Activated naive CD8-positive, alpha-beta T cell treated with anti-CD3 and anti-CD28 coated beads, Interleukin-2, amount 50 U/mL, for 24 hours (primary cell): ENCODE results near the gene OST4.
A peak's percentile ranks its signal among the peaks of the same experiment; 100 is the strongest.
"Not testable (repeated sequence)": the region's sequence is repeated elsewhere in the genome, so short reads cannot be mapped to it uniquely, and the experiment has no call there.

Experiments
- ATAC-seq: fragments of 150-1000 bp; cut with Tn5 transposase; one replicate; pipeline ENCODE4 v1.10.0; 2021
- DNase-seq: peaks from one replicate; pipeline ENCODE4 v3.0.0; 2021
- H3K27ac Mint-ChIP-seq: one replicate; pipeline ENCODE4 v1.8.0; 2021; ENCODE audit warnings: mild to moderate bottlenecking, mixed read lengths
- H3K27me3 Mint-ChIP-seq: one replicate; pipeline ENCODE4 v1.8.0; 2021; ENCODE audit warnings: mixed read lengths
- H3K36me3 Mint-ChIP-seq: one replicate; pipeline ENCODE4 v1.8.0; 2021; ENCODE audit warnings: low read depth, mixed read lengths
- H3K4me1 Mint-ChIP-seq: one replicate; pipeline ENCODE4 v1.8.0; 2021; ENCODE audit warnings: mixed read lengths
- H3K4me3 Mint-ChIP-seq: one replicate; pipeline ENCODE4 v1.8.0; 2021; ENCODE audit warnings: mild to moderate bottlenecking, moderate library complexity, mixed read lengths
- H3K9me3 Mint-ChIP-seq: one replicate; pipeline ENCODE4 v1.8.0; 2021; ENCODE audit warnings: mixed read lengths

OST4 gene

DNA sequence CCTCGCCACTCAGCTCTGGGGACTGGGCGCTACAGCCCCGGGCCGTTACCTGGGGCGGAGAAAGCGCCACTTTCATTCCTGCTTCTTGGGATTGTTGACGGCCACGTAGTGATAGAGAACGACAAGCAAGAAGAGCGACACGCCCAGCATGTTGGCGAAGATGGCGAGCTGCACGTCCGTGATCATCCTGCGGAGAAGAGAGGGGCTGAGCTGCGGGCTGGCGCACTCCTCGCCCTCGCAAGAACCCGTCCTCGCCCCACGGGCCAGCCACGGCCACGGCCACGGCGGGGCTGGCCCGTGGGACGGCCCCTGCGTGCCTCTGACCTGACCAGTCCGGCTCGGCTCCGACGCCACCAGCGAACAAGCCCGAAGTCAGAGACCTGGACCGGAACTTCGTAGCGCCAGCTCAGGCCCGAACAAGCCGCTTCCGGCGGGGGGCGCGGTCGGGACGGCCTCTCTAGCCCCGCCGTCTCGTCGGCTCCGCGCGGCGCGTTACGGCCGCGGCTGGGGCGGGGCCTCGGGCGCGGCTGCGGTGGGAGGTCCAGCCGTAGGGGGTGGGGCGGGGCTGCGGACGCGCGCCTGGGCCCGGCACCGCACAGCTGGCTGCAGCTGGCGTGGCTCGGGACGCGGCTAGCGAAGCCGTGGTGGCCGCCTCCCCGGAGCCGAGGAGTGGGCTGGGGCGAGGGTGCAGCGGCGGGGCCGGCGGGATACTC lies at the start of gene OST4:
Gene OST4, minus strand, starts transcription at position 378 of the 713 bp plus-strand sequence.
- ATAC-seq: peak; percentile 93
- Mint-ChIP-seq H3K27me3 (no peaks in the 10 kb centered on the region), H3K4me1 (peaks cover 67% of the 10 kb centered on the region), H3K4me3 (peak within 1 kb of the TSS; percentile 97), H3K27ac (peak within 1 kb of the TSS; percentile 92), H3K9me3 (no peaks in the 10 kb centered on the region), H3K36me3 (peaks cover 26% of the 10 kb centered on the region)
- peak; percentile 92 for DNase-seq

DNA sequence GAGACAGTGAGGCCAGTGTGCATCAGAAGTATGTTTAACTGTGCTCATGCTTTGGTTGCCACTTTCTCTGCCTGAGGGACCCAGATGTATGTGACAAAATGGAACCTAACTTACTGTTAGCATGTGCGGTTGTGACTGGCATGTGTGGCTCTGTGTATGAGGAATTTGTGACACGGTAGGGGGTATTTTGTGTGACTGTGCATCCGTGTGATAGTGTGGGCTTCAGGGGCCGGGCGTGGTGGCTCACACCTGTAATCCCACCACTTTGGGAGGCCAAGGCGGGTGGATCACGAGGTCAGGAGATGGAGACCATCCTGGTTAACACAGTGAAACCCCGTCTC lies 47.8 kb upstream of the OST4 start:
- Mint-ChIP-seq H3K4me1 (peaks cover 18% of the 10 kb centered on the region), H3K27me3 (peaks cover 40% of the 10 kb centered on the region), H3K27ac (peak overlapping the region; percentile 71), H3K4me3 (peak overlapping the region; percentile 72)
- not testable (repeated sequence) for H3K36me3 Mint-ChIP-seq, DNase-seq, H3K9me3 Mint-ChIP-seq, ATAC-seq

DNA sequence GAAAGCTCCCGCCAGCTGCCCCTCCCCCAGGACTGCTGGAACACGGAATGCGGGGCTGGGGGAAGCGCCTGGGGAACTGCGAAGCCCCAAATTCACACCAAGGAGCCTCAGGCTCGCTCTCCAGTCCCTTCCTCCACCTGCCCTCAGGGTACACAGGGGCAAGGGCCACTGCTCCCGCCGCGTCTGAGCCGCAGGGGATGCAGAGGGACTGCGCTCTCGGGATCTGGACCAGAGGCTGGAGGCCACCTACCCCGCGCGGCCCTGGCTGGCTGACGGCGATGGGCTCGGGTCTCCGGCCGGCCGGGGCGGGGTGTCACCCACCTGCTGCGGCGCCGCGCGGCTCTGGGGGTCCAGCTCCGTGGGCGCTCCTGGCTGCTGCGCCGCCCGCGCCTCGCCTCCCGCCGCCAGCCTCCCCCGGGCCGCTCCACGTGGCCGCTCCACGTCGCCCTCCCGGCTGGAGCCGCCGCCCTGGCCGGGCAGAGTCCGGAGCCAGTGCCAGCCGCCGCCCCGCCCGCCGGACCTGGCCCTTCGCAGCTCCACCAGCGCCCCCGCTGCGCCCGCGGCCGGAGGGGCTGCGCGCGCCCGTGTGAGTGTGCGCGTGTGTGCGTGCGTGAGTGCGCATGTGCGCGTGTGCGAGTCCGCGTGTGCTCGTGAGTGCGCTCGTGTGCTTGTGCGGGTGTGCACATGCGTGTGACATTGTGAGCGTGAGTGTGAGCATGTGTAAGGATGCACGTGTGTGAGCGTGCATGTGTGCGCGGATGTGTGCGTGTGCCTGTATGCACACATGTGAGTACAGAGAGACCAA lies 47.3 kb upstream of the OST4 start, which contains the start of gene CGREF1:
Gene CGREF1, minus strand, starts transcription at position 604 of the 805 bp plus-strand sequence. CDS start 14,762 bp downstream, outside the sequence.
- H3K27ac Mint-ChIP-seq: peak within 1 kb of the TSS; percentile 71
- peaks cover 18% of the 10 kb centered on the region for H3K4me1 Mint-ChIP-seq
- peak within 1 kb of the TSS; percentile 72 for H3K4me3 Mint-ChIP-seq
- ATAC-seq (no peak), DNase-seq (peak; percentile 20)
- peaks cover 40% of the 10 kb centered on the region for H3K27me3 Mint-ChIP-seq
- H3K36me3 Mint-ChIP-seq: no peaks in the 10 kb centered on the region
- H3K9me3 Mint-ChIP-seq: no peaks in the 10 kb centered on the region

DNA sequence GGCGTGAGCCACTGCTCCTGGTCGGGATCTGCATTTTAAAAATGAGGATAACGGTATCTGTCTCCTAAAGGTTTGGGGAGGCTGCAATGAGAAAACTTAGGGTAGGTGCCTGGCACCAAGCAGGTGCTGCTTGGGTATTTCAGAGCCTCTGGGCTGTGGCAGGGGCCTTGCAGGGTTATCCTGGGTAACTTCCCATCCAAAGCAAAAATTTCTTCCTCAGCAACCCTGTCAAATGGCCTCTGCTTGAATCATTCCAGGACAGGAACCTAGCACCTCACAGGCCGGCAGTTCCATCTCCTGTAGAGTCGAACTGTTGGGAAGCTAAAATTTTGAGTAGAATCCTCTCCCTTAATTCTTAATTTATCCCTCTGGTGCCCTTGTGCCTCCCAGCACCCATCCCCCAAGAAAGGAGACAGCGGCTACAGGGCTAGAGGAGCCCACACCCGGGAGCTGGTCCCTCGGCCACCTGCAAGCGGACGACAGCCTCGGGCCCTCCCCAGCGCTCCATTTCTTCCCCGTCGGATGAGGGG lies 46.6 kb upstream of the OST4 start:
- H3K27ac Mint-ChIP-seq: no peak overlapping the region
- no peak for ATAC-seq
- no peaks in the 10 kb centered on the region for H3K9me3 Mint-ChIP-seq
- H3K4me3 Mint-ChIP-seq: peak overlapping the region; percentile 57
- H3K4me1 Mint-ChIP-seq: peaks cover 14% of the 10 kb centered on the region
- no peak for DNase-seq
- H3K27me3 Mint-ChIP-seq: peaks cover 40% of the 10 kb centered on the region
- H3K36me3 Mint-ChIP-seq: no peaks in the 10 kb centered on the region

DNA sequence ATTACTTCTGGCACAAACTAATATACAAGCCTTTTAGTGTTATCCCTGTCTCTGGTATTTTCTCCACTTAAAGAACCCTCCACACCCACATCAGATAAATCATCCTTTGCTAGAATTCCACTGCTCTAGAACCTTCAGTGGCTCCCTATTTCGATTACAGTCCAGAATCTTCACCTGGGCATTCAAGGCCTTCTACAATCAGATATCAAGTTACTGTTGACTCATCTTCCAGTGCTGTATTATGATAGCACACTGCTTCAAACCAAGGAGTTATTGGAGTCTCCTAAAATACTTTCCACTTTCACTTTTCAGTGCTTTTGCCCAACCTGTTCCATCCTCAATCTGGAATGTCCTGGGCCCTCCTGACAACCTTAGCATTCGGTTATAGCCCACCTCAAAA lies 44.1 kb upstream of the OST4 start:
- no peak for ATAC-seq
- Mint-ChIP-seq H3K4me1 (peaks cover 12% of the 10 kb centered on the region), H3K27me3 (peaks cover 27% of the 10 kb centered on the region), H3K27ac (no peak overlapping the region), H3K9me3 (no peaks in the 10 kb centered on the region), H3K36me3 (no peaks in the 10 kb centered on the region), H3K4me3 (no peak overlapping the region)
- DNase-seq: no peak

DNA sequence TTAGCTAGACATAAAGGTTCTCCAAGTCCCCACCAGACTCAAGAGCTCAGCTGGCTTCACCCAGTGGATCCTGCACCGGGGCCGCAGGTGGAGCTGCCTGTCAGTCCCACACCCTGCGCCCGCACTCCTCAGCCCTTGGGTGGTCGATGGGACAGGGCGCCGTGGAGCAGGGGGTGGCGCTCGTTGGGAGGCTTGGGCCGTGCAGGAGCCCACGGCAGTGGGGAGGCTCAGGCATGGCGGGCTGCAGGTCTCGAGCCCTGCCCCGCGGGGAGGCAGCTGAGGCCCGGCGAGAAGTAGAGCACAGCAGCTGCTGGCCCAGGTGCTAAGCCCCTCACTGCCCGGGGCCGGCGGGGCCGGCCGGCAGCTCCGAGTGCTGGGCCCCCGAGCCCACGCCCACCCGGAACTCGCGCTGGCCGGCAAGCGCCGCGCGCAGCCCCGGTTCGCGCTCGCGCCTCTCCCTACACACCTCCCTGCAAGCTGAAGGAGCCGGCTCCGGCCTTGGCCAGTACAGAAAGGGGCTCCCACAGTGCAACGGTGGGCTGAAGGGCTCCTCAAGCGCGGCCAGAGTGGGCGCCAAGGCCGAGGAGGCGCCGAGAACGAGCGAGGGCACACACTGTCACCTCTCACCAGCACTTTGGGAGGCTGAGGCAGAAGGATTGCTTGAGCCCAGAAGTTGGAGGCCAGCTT lies 40.1 kb upstream of the OST4 start:
- H3K27me3 Mint-ChIP-seq, H3K9me3 Mint-ChIP-seq, H3K36me3 Mint-ChIP-seq, ATAC-seq, H3K27ac Mint-ChIP-seq, H3K4me1 Mint-ChIP-seq, DNase-seq, H3K4me3 Mint-ChIP-seq: not testable (repeated sequence)

DNA sequence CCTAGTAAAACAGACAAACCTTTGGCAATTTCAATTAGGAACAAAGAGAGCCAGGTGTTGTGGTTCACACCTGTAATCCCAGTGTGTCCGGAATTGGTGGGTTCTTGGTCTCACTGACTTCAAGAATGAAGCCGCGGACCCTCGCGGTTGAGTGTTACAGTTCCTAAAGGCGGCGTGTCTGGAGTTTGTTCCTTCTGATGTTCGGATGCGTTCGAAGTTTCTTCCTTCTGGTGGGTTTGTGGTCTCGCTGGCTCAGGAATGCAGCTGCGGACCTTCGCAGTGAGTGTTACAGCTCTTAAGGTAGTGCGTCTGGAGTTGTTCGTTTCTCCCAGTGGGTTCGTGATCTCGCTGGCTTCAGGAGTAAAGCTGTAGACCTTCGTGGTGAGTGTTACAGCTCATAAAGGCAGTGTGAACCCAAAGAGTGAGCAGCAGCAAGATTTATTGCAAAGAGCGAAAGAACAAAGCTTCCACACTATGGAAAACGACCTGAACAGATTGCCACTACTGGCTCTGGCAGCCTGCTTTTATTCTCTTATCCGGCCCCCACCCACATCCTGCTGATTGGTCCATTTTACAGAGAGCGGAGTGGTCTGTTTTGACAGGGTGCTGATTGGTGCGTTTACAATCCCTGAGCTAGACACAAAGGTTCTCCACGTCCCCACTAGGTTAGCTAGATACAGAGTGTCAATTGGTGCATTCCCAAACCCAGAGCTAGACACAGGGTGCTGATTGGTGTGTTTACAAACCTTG lies 39.3 kb upstream of the OST4 start:
- not testable (repeated sequence) for DNase-seq, H3K9me3 Mint-ChIP-seq, H3K27me3 Mint-ChIP-seq, ATAC-seq, H3K4me3 Mint-ChIP-seq, H3K4me1 Mint-ChIP-seq, H3K27ac Mint-ChIP-seq, H3K36me3 Mint-ChIP-seq

DNA sequence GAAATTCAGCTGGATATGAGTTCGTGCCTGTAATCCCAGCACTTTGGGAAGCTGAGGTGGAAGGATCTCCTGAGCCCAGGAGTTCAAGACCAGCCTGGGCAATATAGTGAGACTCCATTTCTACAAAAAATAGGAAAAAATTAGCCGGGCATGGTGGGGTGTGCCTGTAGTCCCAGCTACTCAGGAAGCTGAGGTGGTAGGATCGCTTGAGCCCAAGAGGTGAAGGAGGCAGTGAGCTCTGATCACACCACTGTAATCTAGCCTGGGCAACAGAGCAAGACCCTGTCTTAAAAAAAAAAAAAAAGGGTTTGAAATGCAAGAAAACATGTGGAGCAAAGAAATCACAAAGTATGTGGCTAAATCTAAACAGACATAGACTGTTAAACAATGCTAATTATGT lies 37.6 kb upstream of the OST4 start:
- no peaks in the 10 kb centered on the region for H3K4me1 Mint-ChIP-seq
- no peaks in the 10 kb centered on the region for H3K9me3 Mint-ChIP-seq
- no peak for ATAC-seq
- no peak overlapping the region for H3K27ac Mint-ChIP-seq
- no peak for DNase-seq
- no peaks in the 10 kb centered on the region for H3K36me3 Mint-ChIP-seq
- peaks cover 4% of the 10 kb centered on the region for H3K27me3 Mint-ChIP-seq
- H3K4me3 Mint-ChIP-seq: no peak overlapping the region

DNA sequence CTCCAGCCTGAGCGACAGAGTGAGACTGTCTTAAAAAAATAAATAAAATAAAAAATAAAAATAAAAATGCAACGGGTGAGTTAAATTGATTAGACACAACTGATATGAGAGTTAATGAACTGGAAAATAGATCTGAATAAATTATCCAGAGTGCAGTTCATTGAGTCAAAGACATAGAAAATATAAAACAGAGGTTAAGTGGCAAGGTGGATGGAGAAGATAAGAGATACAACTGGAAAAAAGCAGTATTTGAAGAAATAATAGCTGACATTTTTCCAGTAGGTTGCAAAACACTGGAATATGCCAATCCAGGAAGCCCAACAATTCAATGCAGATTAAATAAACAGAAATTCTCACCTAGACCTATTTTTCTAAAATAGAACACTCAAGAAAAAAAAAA lies 36.8 kb upstream of the OST4 start:
- Mint-ChIP-seq H3K4me3 (no peak overlapping the region), H3K9me3 (no peaks in the 10 kb centered on the region), H3K36me3 (no peaks in the 10 kb centered on the region), H3K4me1 (no peaks in the 10 kb centered on the region), H3K27ac (no peak overlapping the region), H3K27me3 (peaks cover 6% of the 10 kb centered on the region)
- DNase-seq: no peak
- no peak for ATAC-seq

DNA sequence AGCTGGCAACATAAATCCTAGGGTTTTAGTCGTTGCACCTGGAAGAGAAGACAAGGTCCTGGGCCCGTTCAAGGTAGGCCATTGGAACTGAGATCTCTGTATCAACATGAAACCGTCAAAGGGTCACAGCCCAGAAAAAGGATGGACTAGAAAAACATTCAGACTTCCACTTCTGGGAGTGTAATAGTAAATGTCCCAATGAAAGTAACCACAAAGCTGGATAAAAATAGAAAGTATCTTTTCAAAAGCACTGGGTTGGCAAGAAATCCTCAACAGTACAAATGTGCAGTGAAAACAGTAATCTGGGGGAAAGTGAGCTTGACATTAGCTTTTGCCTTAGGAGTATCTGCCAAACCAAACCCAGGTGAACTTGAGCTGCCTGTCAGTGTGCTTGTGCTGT lies 34.5 kb upstream of the OST4 start:
- Mint-ChIP-seq H3K4me1 (no peaks in the 10 kb centered on the region), H3K4me3 (no peak overlapping the region)

DNA sequence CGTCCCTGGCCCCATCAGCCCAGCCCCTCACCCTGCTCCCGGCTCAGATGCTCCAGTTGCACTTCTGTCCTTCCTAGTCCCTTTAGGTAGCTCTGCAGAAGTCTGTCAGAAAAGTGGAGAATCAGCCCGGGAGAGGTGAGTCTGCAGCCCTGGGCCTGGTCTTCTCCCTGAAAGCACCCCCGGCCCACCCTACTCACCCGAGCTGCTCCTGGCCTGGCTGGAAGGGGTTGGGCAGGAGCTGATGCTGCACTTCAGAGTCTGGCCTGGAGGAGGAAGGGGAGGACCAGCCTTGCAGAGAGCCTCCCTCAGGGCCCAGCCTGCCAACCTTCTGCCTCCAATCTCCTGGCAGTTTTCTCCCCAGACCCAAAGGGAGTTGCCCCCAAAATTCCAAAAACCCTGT lies 30.9 kb upstream of the OST4 start:
- Mint-ChIP-seq H3K9me3 (no peaks in the 10 kb centered on the region), H3K27ac (no peak overlapping the region), H3K36me3 (no peaks in the 10 kb centered on the region), H3K27me3 (peaks cover 4% of the 10 kb centered on the region), H3K4me3 (no peak overlapping the region), H3K4me1 (no peaks in the 10 kb centered on the region)
- DNase-seq (no peak), ATAC-seq (no peak)

More for the DNA sequence above, 34.5 kb upstream of the OST4 start:
- DNase-seq (no peak), ATAC-seq (no peak)
- Mint-ChIP-seq H3K27ac (no peak overlapping the region), H3K36me3 (no peaks in the 10 kb centered on the region), H3K27me3 (peaks cover 6% of the 10 kb centered on the region), H3K9me3 (no peaks in the 10 kb centered on the region)

DNA sequence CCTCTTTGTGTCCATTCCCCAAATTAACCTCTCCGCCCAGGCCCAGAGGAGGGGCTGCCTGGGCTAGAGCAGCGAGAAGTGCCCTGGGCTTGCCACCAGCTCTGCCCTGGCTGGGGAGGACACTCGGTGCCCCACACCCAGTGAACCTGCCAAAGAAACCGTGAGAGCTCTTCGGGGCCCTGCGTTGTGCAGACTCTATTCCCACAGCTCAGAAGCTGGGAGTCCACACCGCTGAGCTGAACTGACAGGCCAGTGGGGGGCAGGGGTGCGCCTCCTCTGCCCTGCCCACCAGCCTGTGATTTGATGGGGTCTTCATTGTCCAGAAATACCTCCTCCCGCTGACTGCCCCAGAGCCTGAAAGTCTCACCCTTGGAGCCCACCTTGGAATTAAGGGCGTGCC lies 28.6 kb upstream of the OST4 start:
- no peak overlapping the region for H3K27ac Mint-ChIP-seq
- H3K27me3 Mint-ChIP-seq: peaks cover 2% of the 10 kb centered on the region
- H3K4me3 Mint-ChIP-seq: no peak overlapping the region
- ATAC-seq (no peak), DNase-seq (no peak)
- no peaks in the 10 kb centered on the region for H3K9me3 Mint-ChIP-seq
- peaks cover 10% of the 10 kb centered on the region for H3K4me1 Mint-ChIP-seq
- H3K36me3 Mint-ChIP-seq: no peaks in the 10 kb centered on the region

DNA sequence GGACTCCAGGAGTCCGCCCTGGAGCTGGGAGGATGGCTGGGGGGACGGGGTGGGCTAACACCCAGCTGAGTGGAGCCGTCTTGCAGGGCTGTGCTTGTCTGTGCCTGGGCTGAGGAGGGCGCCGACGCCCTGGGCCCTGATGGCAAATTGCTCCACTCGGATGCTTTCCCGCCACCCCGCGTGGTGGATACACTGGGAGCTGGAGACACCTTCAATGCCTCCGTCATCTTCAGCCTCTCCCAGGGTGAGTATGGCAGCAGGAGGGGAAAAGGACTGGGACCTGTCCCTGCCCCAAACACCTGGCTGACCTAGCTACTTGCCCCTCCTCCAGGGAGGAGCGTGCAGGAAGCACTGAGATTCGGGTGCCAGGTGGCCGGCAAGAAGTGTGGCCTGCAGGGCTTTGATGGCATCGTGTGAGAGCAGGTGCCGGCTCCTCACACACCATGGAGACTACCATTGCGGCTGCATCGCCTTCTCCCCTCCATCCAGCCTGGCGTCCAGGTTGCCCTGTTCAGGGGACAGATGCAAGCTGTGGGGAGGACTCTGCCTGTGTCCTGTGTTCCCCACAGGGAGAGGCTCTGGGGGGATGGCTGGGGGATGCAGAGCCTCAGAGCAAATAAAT lies 28.0 kb upstream of the OST4 start:
- ATAC-seq (no peak), DNase-seq (no peak)
- Mint-ChIP-seq H3K27ac (no peak overlapping the region), H3K27me3 (peaks cover 2% of the 10 kb centered on the region), H3K4me1 (peaks cover 10% of the 10 kb centered on the region), H3K4me3 (no peak overlapping the region), H3K9me3 (no peaks in the 10 kb centered on the region), H3K36me3 (no peaks in the 10 kb centered on the region)

DNA sequence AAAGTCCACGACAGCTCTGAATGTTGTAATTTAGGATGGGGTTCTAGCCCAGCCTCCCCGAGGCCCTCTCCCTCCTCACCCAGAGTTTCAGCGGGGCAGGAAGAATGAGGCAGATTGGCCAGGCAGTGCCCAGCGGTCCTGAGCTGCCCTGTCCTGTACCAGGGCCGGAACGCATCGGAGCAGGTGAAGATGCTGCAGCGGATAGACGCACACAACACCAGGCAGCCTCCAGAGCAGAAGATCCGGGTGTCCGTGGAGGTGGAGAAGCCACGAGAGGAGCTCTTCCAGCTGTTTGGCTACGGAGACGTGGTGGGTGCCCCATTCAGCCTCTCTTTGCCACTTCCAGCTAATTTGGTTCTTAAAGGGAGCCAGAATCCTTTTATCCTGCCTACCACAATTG lies 25.9 kb upstream of the OST4 start:
- Mint-ChIP-seq H3K36me3 (no peaks in the 10 kb centered on the region), H3K4me1 (peaks cover 10% of the 10 kb centered on the region), H3K27ac (no peak overlapping the region), H3K9me3 (no peaks in the 10 kb centered on the region), H3K4me3 (no peak overlapping the region), H3K27me3 (no peaks in the 10 kb centered on the region)
- DNase-seq (no peak), ATAC-seq (no peak)
